ENCODE results near the gene AMT. TPM values are rescaled to one million over a fixed set of nuclear protein-coding genes. Genes with fewer than 3 reads are reported as not detected.

The AMT gene
- total and polyA plus RNA-seq, 2 of the 13 experiments (the other 11 are each of a cell fraction or from before 2014, with no cell fraction given) = 35.3 to 59.0 TPM

- TF ChIP-seq IKZF4 (CRISPR knock-in tag; IDR thresholded peaks at IDR 0.05; ENCODE audit: borderline replicate concordance, low read depth, not compliant biosample characterization) = peak; percentile 58
- TF ChIP-seq ZBTB2 (CRISPR knock-in tag; IDR thresholded peaks at IDR 0.05; ENCODE audit: low read depth) = peak; percentile 99
- no peak for TF ChIP-seq PITX1 (CRISPR knock-in tag; IDR thresholded peaks at IDR 0.05)
- TF ChIP-seq ZNF607 (CRISPR knock-in tag; IDR thresholded peaks at IDR 0.05; ENCODE audit: borderline replicate concordance) = peak; percentile 20; the same call in 1 of the 2 replicates
- no peak for TF ChIP-seq ZMAT5 (CRISPR knock-in tag; IDR thresholded peaks at IDR 0.05; ENCODE audit: borderline replicate concordance, low read depth)
- peak; percentile 14; the same call in 1 of the 2 replicates for TF ChIP-seq ELF4 (CRISPR knock-in tag; IDR thresholded peaks at IDR 0.05; ENCODE audit: borderline replicate concordance)
- TF ChIP-seq ZNF746 (CRISPR knock-in tag; IDR thresholded peaks at IDR 0.05) = 0 out of 2 replicates have a peak, but pooled peaks have one; percentile 6
- peak; percentile 5 for TF ChIP-seq AGO2 (optimal IDR thresholded peaks at IDR 0.05; ENCODE audit: low read depth, low read length)
- TF ChIP-seq PTBP1 (IDR thresholded peaks at IDR 0.05; ENCODE audit: low read depth, low read length, poor library complexity, severe bottlenecking) = no peak
- TF ChIP-seq ZNF558 (CRISPR knock-in tag; IDR thresholded peaks at IDR 0.05; ENCODE audit: borderline replicate concordance) = peak; percentile 83; the same call in 1 of the 2 replicates
- TF ChIP-seq ZNF256 (CRISPR knock-in tag; conservative IDR thresholded peaks at IDR 0.05) = no peak
- TF ChIP-seq ZNF468 (CRISPR knock-in tag; IDR thresholded peaks at IDR 0.05) = 0 out of 2 replicates have a peak, but pooled peaks have one; percentile 17
- TF ChIP-seq NR2C2 (CRISPR knock-in tag; IDR thresholded peaks at IDR 0.05; ENCODE audit: borderline replicate concordance) = peak; percentile 96
- peak; percentile 30; the same call in 1 of the 2 replicates for TF ChIP-seq ZSCAN20 (CRISPR knock-in tag; IDR thresholded peaks at IDR 0.05; ENCODE audit: borderline replicate concordance)
- no peak for TF ChIP-seq ZFP41 (CRISPR knock-in tag; IDR thresholded peaks at IDR 0.05; ENCODE audit: borderline replicate concordance)
- TF ChIP-seq FOXC1 (CRISPR knock-in tag; IDR thresholded peaks at IDR 0.05; ENCODE audit: borderline replicate concordance) = no peak
Observed at GRCh38 chr3:49411535-49411967, 10.7 kb downstream of the AMT start (continued).

Data from HepG2 (cell line).